A204.1 (cell line): Measurements from ENCODE around the gene TXNDC15.

Experiments
- FAIRE-seq: peaks from 2 replicates; lab custom pipeline; 2012; peaks lifted over from hg19 to GRCh38; lab: Jason Lieb, UNC

Gene TXNDC15

DNA sequence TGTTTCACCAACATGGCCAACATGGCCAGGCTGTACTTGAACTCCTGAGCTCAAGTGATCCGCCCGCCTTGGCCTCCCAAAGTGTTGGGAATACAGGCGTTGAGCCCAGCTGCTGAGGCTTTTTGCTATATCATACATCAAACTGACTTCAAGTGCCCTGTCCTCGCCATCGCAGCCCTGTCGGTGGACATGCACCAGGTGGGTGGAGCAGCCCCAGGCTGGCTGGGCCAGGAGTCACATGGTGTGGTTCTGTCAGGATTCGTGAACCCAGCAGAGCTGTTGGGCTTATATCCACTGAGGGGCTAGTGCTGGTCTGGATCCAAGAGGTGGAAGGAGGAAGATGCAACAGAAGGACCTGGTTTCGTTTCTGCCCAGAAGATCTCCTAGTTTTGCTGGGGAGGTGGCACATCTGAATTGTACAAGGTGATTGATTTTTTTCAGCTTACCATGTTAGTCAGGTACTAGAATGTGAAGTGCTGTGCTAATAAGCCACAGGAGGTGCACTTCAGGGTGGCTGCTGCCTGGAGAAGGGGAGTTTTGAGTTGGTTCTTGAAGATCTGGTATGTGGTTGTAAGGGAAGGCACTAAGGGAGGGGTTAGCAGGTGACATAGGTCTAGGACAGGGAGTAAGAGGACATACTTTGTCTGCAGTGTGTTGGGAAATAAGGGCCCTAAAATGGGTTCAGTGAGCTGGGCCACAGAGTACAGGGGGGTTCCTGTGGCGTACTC lies 46.8 kb downstream of the TXNDC15 start:
- no peak for FAIRE-seq

- no peak for FAIRE-seq
Observed at GRCh38 chr5:134932508-134932907, 58.3 kb downstream of the TXNDC15 start.

- no peak for FAIRE-seq
Observed at GRCh38 chr5:134934202-134934601, 60.0 kb downstream of the TXNDC15 start.

DNA sequence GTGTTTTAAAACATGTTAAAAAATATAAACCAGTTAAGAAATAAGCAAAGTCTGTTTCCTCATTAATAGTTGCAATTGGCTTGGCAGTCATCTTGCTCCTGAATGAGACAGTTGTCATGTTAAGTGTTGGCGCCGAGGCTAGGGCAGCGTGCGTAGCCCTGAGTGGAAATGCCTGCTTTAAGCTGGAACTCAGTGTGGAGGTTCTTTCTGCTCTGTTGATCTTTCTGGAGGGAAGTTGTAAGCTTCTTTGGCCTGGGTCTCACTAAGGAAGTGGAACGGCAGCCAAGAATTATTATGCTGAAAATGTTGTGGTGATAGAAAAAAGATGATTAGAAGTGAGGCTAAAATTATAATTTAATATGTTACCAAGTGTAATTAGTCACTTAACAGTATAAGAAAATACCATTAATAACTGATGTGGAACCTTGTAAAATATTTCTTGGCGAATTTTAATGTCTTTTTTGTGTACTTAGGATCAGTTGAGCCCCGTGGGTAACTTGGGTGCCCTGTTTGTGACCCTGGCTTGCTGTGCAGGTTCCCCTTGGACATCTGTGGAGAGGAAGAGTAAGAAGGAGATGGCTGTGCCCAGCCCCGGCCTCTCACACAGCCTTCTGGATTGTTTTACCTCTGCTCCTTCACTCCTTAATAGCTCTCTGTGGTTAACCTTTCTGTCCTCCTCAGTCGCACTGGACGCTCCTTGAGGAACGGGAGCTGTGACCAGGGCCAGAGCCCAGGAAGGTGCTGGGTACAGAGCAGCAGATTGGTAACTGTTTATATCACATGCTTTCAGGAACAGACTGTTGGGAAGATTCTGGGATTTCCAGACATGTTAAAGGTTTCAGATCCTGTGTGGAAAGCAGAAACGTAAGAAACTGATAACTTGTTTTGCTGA lies 61.8 kb downstream of the TXNDC15 start:
- no peak for FAIRE-seq

DNA sequence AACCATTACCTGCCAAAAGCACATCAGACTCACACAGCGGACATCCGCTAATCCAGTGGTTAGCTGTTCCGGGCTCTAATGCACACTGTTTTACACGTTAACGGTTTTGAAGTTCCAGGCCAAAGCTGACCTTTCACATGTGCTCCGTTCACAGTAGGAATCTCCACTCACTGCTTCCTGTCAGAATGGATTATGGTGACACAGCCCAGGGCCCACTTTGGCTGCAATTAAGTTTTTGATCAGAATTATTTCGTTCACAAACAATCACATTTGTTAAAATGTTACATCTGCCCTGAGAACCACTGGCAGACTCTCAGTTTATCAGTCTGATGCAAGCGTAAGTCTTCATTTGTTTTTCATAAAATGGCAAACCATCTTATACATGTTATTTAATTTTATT lies 63.4 kb downstream of the TXNDC15 start:
- no peak for FAIRE-seq

- FAIRE-seq, result no peak
Observed at GRCh38 chr5:134938030-134938429, 63.9 kb downstream of the TXNDC15 start.

DNA sequence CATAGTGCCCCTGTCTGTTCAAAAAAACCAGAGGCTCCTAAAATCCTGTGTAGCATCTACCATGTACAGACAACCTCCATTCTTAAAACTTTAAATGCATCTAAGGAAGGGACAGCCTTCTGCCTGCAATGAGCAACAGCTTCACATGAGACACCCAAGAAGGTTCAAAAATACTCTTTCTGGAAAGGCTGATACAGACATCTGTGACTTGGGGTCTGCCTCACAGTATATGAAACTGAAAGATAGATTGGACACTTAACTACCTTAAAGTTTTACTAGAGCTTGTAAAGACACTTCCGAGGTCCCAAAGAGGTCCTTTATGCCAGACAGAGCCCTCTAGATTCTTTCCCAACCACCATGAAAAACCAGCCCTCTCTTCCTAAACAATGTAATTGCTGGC lies 65.3 kb downstream of the TXNDC15 start:
- FAIRE-seq, result no peak

DNA sequence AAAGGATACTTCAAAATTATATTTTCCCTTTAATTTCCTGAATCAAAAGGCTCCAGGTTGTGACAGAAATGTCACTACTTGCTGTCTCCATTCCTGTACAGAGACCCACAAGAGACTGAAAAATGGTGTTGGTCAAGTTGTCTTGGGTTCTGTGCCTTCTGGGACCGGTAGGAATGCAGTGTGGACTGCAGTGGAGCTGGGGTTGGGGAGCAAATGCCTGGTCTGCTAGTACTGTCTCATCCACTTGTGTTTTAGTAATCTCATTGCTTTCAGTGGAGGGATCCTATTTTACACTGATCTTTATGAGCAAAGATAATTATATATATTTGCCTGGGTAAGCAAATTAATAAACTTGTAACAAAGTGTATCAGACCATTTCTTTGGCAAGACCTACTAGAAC lies 69.4 kb downstream of the TXNDC15 start:
- no peak for FAIRE-seq

GRCh38 chr5:134944630-134945029 lies 70.5 kb downstream of the TXNDC15 start:
- FAIRE-seq, result no peak

DNA sequence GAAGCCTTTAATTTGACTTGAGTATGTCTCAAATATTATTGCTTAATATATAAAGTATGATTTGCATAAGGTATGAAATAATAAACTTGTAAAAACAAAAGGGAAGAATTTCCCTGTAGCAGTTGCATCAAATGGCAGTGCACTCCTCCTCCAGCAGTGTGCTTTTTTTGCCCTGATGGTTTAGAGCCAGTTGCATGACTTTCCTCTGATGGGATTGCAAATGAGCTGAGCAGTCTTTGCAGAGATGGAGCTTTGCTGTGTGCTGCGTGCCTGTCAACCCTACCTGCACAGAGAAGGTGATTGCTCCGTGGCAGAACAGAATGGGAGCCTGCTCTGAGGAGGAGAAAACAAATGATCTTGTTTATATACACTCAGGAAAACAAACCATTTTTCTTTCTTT lies 70.9 kb downstream of the TXNDC15 start:
- FAIRE-seq, result no peak

GRCh38 chr5:134948911-134949310 lies 74.7 kb downstream of the TXNDC15 start:
- FAIRE-seq, result no peak

GRCh38 chr5:134949316-134949715 lies 75.1 kb downstream of the TXNDC15 start:
- no peak for FAIRE-seq
